OCI-LY7 (cell line): ENCODE data around the gene SLC45A1. TPM values are rescaled to one million over a fixed set of nuclear protein-coding genes. Genes with fewer than 3 reads are reported as not detected.

Experiments used
- BruUV-seq: library from RNA; stranded (reverse); fragments of 400-500 nt; replicated peaks from 2 replicates; lab custom pipeline; 2021; lab: Mats Ljungman, UMichigan
- CTCF ChIA-PET: fragments of 300-600 bp; sonication (Branson Sonifier 250); formaldehyde crosslinking; loops from one replicate; lab custom pipeline; 2022; ENCODE audit warnings: antibody characterized with exemption; ENCODE audit not compliant: unreplicated experiment; lab: Charles Lee
- POLR2A ChIA-PET: fragments of 300-600 bp; sonication (Branson Sonifier 250); formaldehyde crosslinking; loops from one replicate; lab custom pipeline; 2022; ENCODE audit warnings: antibody characterized with exemption; lab: Charles Lee
- DNase-seq: peaks from one replicate; pipeline ENCODE4 v3.0.0-alpha.2; 2015; ENCODE audit warnings: low spot score
- H2AFZ ChIP-seq: fragments of 200-600 bp; sonication (generic), shearing (Covaris generic); 2 replicates; pipeline ENCODE4 v1.6.1; 2014; ENCODE audit warnings: mild to moderate bottlenecking, antibody characterized with exemption, low read length, moderate library complexity
- H3K27ac ChIP-seq: fragments of 200-600 bp; sonication (generic); 2 replicates; pipeline ENCODE4 v1.5.1; 2014; ENCODE audit warnings: mixed run types, low read depth, mild to moderate bottlenecking, moderate library complexity, low read length, inconsistent platforms; ENCODE audit not compliant: poor library complexity, severe bottlenecking
- H3K36me3 ChIP-seq: fragments of 200-600 bp; sonication (generic); 2 replicates; pipeline ENCODE4 v1.6.1; 2014; ENCODE audit warnings: mild to moderate bottlenecking, antibody characterized with exemption, low read length, moderate library complexity, mixed read lengths; ENCODE audit not compliant: insufficient read depth
- H3K4me1 ChIP-seq: fragments of 200-600 bp; sonication (generic); 2 replicates; pipeline ENCODE4 v1.5.1; 2014; ENCODE audit warnings: mild to moderate bottlenecking, low read length; ENCODE audit not compliant: insufficient read depth, poor library complexity, severe bottlenecking
- H3K4me2 ChIP-seq: fragments of 200-600 bp; sonication (generic); 2 replicates; pipeline ENCODE4 v1.6.1; 2014; ENCODE audit warnings: mild to moderate bottlenecking, low read length
- H3K4me3 ChIP-seq: fragments of 200-600 bp; sonication (generic); 2 replicates; pipeline ENCODE4 v1.5.1; 2014; ENCODE audit warnings: mild to moderate bottlenecking, low read depth, low read length; ENCODE audit not compliant: poor library complexity, severe bottlenecking
- H3K79me2 ChIP-seq: fragments of 200-600 bp; sonication (generic); 2 replicates; pipeline ENCODE4 v1.6.1; 2016; ENCODE audit warnings: low read depth, mild to moderate bottlenecking, low read length, moderate library complexity, mixed read lengths; ENCODE audit not compliant: insufficient read depth
- H3K9me2 ChIP-seq: fragments of 200-600 bp; sonication (generic); 2 replicates; pipeline ENCODE4 v1.6.1; 2016; ENCODE audit warnings: mild to moderate bottlenecking, low read length, mixed read lengths; ENCODE audit not compliant: insufficient read depth
- H3K9me3 ChIP-seq: fragments of 200-600 bp; sonication (generic); 2 replicates; pipeline ENCODE4 v1.6.1; 2014; ENCODE audit warnings: mild to moderate bottlenecking, mixed run types, low read length, mixed read lengths
- H4K20me1 ChIP-seq: fragments of 200-600 bp; sonication (generic); 2 replicates; pipeline ENCODE4 v1.6.1; 2014; ENCODE audit warnings: mild to moderate bottlenecking, antibody characterized with exemption, low read length, moderate library complexity, mixed read lengths; ENCODE audit not compliant: insufficient read depth
- CTCF ChIP-seq: fragments of 200-600 bp; sonication (generic); conservative IDR thresholded peaks from 2 replicates; pipeline ENCODE4 v1.5.1; 2014; ENCODE audit warnings: mild to moderate bottlenecking, antibody characterized with exemption, low read length, moderate library complexity, mixed read lengths
- EZH2phosphoT487 ChIP-seq: fragments of 200-600 bp; sonication (generic); IDR thresholded peaks from 2 replicates; pipeline ENCODE4 v1.6.1; 2018; ENCODE audit warnings: low read depth, borderline replicate concordance, mild to moderate bottlenecking, mixed run types, antibody characterized with exemption, low read length, moderate library complexity, mixed read lengths
- intact Hi-C: fragments of 100-400 bp; cut with micrococcal nuclease; formaldehyde crosslinking; loops from one replicate; pipeline ENCODE4 v1.10.0; 2022; ENCODE audit not compliant: unreplicated experiment
- total RNA-seq, 2 experiments: library from RNA; depleted of rRNA in 1 of 2; stranded (reverse); fragments of >200 nt in 1 of 2; shearing (Covaris generic) in 1 of 2; gene quantifications; 2 replicates each; pipeline ENCODE4 v1.2.3, GENCODE V29; 2014 to 2022

The SLC45A1 gene
- total RNA-seq, 2 experiments from 2014 or later = not detected

GRCh38 chr1:8323706-8324105, 5.8 kb downstream of the SLC45A1 start:
- Histone ChIP-seq H3K4me3 (no peak overlapping the region), H4K20me1 (no peaks in the 10 kb centered on the region), H3K27ac (no peak overlapping the region), H3K4me1 (no peaks in the 10 kb centered on the region), H3K36me3 (no peaks in the 10 kb centered on the region), H2AFZ (no peak overlapping the region), H3K4me2 (no peak overlapping the region), H3K9me2 (no peaks in the 10 kb centered on the region), H3K9me3 (no peaks in the 10 kb centered on the region), H3K79me2 (no peaks in the 10 kb centered on the region)
- POLR2A ChIA-PET = no interaction called here
- no peak for TF ChIP-seq CTCF
- no peak for TF ChIP-seq EZH2phosphoT487
- DNase-seq = no peak
- BruUV-seq = no TSS peak
- intact Hi-C loops = no loop called here
- CTCF ChIA-PET = no interaction called here

- Histone ChIP-seq H2AFZ (no peak overlapping the region), H4K20me1 (no peaks in the 10 kb centered on the region), H3K4me3 (no peak overlapping the region), H3K9me2 (no peaks in the 10 kb centered on the region), H3K79me2 (no peaks in the 10 kb centered on the region), H3K4me1 (no peaks in the 10 kb centered on the region), H3K4me2 (no peak overlapping the region), H3K36me3 (no peaks in the 10 kb centered on the region), H3K27ac (no peak overlapping the region), H3K9me3 (no peaks in the 10 kb centered on the region)
- no TSS peak for BruUV-seq
- TF ChIP-seq CTCF = no peak
- CTCF ChIA-PET = no interaction called here
- DNase-seq = no peak
- intact Hi-C loops = no loop called here
- POLR2A ChIA-PET = interaction anchor here (0.6 kb wide), 1 partner anchor 152 kb away, joined by 5 read pairs; no protein-coding TSS in a partner anchor
Measured at GRCh38 chr1:8324176-8324810, 6.4 kb downstream of the SLC45A1 start.

GRCh38 chr1:8325771-8326170, 7.9 kb downstream of the SLC45A1 start:
- H3K36me3 ChIP-seq = no peaks in the 10 kb centered on the region
- no TSS peak for BruUV-seq
- H3K4me3 ChIP-seq = no peak overlapping the region
- H4K20me1 ChIP-seq = no peaks in the 10 kb centered on the region
- no peaks in the 10 kb centered on the region for H3K9me3 ChIP-seq
- POLR2A ChIA-PET = no interaction called here
- H2AFZ ChIP-seq = no peak overlapping the region
- H3K27ac ChIP-seq = no peak overlapping the region
- H3K4me2 ChIP-seq = no peak overlapping the region
- no peaks in the 10 kb centered on the region for H3K9me2 ChIP-seq
- no peak for TF ChIP-seq CTCF
- no peak for TF ChIP-seq EZH2phosphoT487
- CTCF ChIA-PET = no interaction called here
- DNase-seq = no peak
- intact Hi-C loops = no loop called here
- H3K4me1 ChIP-seq = no peaks in the 10 kb centered on the region
- no peaks in the 10 kb centered on the region for H3K79me2 ChIP-seq
